Measurements from ENCODE around the gene FLNA.
"Not testable (repeated sequence)": the region's sequence is repeated elsewhere in the genome, so short reads cannot be mapped to it uniquely, and the experiment has no call there.

The FLNA gene

GRCh38 chrX:154357205-154357604 lies 17.2 kb downstream of the FLNA start:
- DNase-seq: no peak

GRCh38 chrX:154356596-154356995 lies 17.8 kb downstream of the FLNA start:
- no peak for DNase-seq

DNA sequence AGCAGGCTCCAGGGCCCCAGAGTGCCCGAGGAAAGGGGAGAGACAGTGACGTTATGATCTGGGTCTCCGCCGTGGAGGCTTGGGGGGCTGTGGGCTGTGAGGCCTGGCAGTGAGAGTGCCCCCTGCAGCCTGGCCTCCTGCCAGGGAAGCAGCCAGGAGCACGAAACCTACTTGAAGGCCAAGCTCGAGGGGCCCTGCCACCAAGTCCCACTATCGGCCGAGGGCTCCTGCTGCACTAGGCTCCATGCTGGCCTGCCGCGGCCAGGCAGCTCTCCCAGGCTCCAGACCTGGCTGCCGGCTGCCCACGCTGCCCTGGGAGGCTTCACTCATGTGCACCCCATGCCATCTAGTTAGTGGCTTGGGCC lies 18.7 kb downstream of the FLNA start:
- DNase-seq: no peak

GRCh38 chrX:154355094-154355775 lies 19.2 kb downstream of the FLNA start:
- no peak for DNase-seq

DNA sequence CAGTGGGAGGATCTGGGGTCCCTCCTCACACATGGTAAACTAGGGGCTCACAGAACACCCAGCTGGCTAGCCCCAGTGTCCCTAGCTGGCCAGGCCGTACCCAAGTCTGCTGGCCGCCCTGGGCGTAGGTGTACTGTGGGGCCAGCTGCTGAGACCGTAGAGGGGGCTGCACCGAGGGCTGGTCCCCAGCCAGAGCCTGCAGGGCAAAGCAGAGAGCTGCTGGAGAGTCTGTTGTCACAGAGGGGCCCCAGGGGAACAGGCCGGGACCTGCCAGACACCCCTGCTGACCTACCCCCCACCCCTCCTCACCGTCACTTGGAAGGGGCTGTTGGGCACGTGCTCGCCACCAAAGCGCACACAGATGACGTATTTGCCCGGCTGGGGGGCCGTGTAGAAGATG lies 19.9 kb downstream of the FLNA start:
- DNase-seq: no peak

DNA sequence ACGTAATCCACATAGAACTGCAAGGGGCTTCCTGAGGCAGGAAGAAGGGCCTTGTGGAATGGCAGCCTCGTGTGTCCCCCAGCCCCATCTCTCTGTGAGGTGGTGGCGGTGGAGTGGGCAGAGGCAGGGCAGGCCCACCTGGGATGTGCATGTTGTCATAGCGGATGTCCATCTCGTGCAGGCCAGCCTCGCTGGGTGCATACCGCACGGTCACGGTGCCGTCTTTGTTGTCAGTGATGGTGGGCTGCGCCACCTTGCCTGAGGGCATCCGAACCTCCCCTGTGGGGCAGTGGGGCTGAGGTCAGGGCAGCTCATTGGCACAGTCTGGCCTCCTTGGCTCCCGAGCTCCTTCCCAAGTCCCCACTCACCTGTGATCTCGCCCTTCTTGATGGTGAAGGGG lies 20.4 kb downstream of the FLNA start:
- no peak for DNase-seq

DNA sequence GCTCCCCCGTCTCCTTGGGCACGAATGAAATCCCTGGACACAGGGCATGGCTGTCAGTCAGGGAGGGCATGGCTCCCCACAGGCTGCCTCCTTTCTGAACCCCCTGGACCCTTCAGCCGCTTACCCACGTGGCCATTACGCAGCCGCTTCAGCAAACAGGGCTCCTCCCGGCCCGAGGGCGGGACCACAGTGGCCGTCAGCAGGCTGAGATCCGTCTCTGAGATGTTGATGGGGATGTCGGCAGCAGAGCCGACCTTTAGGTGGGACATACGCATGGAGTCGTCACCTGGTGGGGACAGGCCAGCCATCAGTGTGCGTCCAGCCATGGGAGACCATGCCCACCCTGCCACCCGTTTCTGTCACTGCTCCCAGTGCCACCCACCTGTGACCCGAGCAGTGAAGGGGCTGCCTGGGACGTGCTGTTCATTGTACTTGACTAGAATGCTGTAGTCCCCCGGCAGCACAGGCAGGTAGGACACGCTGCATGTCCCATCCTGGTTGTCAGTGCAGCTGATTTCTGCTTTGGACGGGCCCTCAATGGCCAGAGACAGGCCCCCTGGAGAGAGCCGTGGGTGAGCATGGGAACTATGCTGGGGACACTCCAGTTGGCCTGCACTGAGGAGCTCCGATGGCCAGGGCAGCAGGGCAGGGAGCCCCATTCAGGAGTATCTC lies 21.1 kb downstream of the FLNA start:
- DNase-seq: no peak

- no peak for DNase-seq
Observed at GRCh38 chrX:154352466-154352865, 22.0 kb downstream of the FLNA start.

GRCh38 chrX:154352012-154352401 lies 22.4 kb downstream of the FLNA start:
- no peak for DNase-seq

- no peak for DNase-seq
Observed at GRCh38 chrX:154351183-154352011, 23.0 kb downstream of the FLNA start.

DNA sequence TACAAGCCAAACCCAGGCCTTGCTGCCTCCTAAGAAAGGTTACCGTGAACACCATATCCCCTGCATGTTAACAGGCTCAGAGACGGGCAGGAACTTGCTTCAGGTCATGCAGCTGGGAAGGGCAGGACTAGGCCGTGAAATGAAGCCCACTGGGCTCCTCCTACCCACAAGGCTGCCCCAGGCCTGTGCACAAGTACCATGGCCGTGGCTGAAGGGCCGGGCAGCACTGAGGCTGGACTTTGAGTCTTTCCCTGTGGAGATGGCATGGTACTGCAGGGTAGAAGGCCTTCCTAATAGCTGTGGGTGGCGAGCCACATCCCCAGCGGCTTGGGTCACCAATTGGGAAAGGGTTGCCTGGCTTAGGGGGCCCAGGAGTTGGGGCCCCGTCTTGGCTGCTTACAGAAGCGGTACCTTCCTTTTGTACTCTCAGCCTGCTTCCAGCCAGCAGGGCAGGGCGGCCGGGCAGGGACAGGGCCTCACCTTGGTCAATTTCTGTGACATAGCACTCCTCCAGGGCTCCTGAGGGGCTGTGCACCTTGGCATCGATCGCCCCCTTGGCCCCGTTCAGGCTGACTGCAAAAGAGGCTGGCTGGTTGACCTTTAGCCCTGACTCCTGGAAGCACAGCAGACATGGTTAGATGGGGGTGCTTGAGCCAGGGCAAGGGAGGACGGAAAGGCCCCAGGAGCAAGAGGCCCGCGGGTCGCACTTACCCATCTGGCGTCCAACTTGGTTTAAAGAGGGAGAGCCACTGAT lies 23.8 kb downstream of the FLNA start:
- DNase-seq: no peak

DNA sequence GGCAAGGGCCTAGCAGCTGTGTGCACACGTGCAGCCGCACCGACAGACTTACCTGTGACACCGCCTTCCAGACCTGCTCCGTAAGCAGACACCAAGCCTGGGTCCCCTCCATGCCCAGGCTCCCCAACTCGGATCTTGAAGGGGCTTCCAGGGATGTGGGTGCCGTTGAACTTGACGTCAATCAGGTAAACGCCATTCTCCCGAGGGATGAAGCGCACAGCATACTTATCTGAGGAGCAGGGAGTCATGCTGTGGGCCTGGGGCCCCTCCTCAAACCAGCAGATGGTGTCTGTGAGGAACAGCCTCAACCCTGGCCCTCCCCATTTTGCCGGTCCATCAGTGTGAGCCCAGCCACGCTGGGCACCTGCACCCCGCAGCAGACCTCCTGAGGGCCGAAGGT lies 24.5 kb downstream of the FLNA start:
- no peak for DNase-seq

- no peak for DNase-seq
Observed at GRCh38 chrX:154349359-154349935, 25.0 kb downstream of the FLNA start.

GRCh38 chrX:154348646-154349358 lies 25.6 kb downstream of the FLNA start:
- DNase-seq: no peak

- no peak for DNase-seq
Observed at GRCh38 chrX:154348114-154348531, 26.3 kb downstream of the FLNA start.

DNA sequence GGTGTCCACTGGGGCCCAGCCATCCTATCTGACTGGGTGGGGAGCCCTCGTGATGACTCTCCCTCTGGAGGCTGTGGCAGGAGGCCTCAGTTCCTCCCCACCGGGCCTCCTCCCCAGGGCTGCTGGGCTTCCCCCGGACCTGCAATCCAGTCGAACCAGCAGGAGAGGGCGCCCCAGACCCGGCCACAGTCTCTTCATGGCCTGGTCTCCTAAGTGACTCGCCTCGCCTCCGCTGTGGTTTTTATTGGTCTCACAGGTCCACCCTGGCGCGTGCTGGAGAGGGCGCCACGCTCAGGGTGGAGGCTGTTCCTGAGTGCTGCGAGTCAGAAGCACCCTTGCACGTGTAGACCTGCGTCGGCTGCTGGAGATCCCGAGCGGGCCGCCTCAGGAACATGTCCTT lies 30.8 kb downstream of the FLNA start:
- DNase-seq: not testable (repeated sequence)

DNA sequence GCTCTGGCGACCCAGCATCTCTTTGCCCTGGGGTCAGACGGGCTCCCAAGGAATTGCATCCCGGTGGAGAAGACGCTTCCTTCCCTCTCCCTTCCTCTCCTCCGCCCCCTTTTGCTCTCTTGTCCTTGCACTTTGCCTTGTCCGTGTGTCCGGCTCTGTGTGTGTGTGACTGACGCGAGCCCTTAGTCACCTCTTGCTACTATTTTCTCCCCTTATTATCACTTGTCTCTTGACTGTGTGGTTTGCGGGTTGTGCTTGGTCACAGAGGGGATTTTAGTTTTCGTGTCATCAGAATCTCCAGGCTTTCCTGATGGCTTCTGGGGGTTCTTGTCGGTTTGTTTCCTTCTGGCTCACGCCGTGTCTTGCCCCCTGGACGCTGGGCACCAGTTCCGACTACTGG lies 31.4 kb downstream of the FLNA start:
- not testable (repeated sequence) for DNase-seq

DNA sequence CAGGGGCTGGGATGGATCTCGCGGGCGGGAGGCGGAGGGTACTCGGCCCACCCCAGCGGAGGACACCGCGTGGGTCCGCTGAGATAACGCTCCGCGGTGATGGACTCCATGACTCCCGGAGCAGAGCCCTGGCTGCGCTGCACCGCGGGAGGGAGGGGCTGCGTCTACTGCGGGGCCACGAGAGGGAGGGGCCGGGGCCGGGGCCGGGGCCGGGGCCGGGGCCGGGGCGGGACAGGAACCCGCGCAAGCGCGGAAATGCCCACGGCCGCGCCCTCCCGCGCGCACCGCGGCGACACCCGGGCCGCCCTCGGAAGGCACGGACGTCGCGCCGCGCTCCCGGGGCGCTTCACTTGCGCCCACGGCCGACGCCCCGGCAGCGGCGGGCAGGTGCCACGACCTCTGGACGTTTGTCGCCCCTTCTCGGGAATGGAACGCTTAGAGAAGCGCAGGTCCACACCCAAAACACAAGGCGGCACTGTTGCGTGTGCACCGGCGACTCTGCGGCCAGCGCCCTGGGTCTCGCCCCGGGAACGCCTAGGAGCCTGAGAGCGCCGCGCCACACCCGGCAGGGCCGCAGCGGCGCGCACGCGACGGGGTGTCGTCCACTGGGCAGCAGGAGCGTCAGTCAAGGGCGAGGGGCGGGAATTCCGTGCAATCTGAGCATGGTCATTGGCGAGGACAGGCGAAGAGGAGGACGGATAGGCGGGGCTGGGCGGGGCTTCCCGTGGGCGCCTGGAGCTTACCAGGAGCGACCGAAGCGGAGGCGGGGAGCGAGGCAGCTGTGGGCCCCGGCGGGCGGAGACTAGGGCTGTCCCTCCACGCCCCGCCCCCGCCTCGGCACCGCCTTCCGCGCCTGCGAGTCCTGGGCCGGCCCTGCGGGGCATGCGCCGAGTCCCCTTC lies 32.8 kb downstream of the FLNA start:
- not testable (repeated sequence) for DNase-seq

DNA sequence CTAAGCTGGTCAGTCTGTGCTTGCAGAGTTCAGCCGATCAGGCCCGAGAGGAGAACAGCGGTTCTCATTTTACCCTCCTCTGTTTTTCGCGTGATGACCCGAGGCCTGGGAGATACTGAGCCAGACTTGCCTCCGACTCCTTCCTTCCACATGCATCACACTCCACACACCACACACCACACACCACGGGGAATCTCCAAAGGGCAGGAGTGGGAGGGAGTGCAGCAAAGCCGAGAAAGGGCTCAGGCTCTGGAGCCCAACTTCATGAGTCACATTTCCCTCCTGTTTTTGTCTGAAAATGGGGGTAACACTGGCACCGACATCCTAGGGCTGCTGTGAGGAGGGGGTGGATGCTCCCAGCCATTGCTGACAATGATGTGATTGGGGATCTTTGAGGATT lies 39.9 kb downstream of the FLNA start:
- DNase-seq: no peak

DNA sequence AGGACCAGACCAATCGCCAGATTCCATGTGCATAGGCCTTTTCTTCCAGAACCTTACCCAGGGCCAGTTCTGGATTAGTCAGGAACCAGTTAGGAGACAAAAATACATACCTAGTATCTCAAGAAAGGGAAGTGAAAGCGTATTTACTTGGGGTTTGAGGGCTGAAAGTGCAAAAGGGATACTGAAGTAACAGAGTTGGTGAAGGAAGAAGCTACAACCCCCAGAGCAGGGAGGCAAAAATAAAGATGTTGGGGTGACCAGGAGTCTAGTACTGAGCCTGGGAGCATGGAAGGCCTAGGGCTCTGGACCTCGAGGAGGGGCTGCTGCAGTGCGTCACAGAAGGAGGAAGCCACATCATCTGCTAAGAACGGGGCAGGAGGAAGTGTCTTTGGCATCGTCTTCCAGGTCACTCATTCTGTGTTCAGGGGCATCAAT lies 40.6 kb downstream of the FLNA start:
- DNase-seq: no peak

DNA sequence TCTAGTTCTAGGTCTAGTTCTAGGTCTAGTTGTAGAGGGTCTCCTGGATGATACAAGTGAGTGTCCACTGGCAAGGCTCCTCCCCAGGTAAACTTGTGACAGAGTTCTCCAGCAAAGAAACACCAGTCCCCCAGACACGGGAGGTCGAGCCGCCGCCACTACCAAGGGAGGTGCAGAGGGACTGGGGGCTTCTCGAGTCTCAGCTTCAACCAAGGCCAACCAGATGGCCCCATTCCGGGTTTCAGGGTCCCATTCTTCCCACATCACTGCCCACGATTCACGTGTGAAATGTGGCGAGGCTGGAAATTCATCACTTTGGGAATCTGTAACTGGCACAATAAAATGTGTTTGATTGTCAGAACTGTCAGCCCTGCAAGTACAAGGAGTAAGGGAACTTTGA lies 41.3 kb downstream of the FLNA start:
- no peak for DNase-seq
